Heart right ventricle (tissue), 16 donors: Measurements from ENCODE around the gene ZNF136. TPM values are rescaled to one million over a fixed set of nuclear protein-coding genes. Genes with fewer than 3 reads are reported as not detected.

Experiments
- ATAC-seq, 8 donors: fragments of 200-7000 bp; cut with Tn5 transposase; one replicate each; pipeline ENCODE4 v1.9.1; 2020; ENCODE audit warnings: mild to moderate bottlenecking in 8 of 8, moderate library complexity in 8 of 8, moderate number of reproducible peaks in 1 of 8
- DNase-seq, 2 donors: peaks; one replicate each; pipeline ENCODE4 v3.0.0-alpha.2; 2020
- H3K27ac ChIP-seq, 10 donors: fragments of 200-600 bp; sonication (generic) in 2 of 10; one replicate each; pipeline versions ENCODE4 v1.5.0 to v1.8.0; 2020 to 2022; ENCODE audit warnings: mild to moderate bottlenecking in 3 of 10
- H3K27me3 ChIP-seq, 7 donors: fragments of 200-600 bp; one replicate each; pipeline ENCODE4 v1.8.0; 2021 to 2022; ENCODE audit warnings: mild to moderate bottlenecking in 2 of 7
- H3K36me3 ChIP-seq, 9 donors: fragments of 200-600 bp; sonication (generic) in 1 of 9; one replicate each; pipeline versions ENCODE4 v1.5.0 to v1.8.0; 2020 to 2022; ENCODE audit warnings: mild to moderate bottlenecking in 2 of 9
- H3K4me1 ChIP-seq, 9 donors: fragments of 200-600 bp; sonication (generic) in 1 of 9; one replicate each; pipeline versions ENCODE4 v1.5.0 to v1.8.0; 2020 to 2022; ENCODE audit warnings: mild to moderate bottlenecking in 4 of 9
- H3K4me3 ChIP-seq, 10 donors: fragments of 200-600 bp; sonication (generic) in 2 of 10; one replicate each; pipeline versions ENCODE4 v1.5.0 to v1.8.0; 2020 to 2022; ENCODE audit warnings: mild to moderate bottlenecking in 7 of 10, moderate library complexity in 2 of 10
- H3K9me3 ChIP-seq, 11 donors: fragments of 200-600 bp in 10 of 11; sonication (generic) in 2 of 11; one replicate each; pipeline versions ENCODE4 v1.5.0 to v1.8.0; 2013 to 2022; ENCODE audit warnings: mild to moderate bottlenecking in 2 of 11, control low read depth in 1 of 11, moderate library complexity in 1 of 11
- WGBS, 2 donors: extraction: QIAGEN DNeasy Blood & Tissue Kit; methylation state at CpG; one replicate each; pipeline ENCODE4 v1.1.7; 2013; ENCODE audit warnings: inconsistent platforms in 1 of 2; 5-methylcytosine and 5-hydroxymethylcytosine counted together
- intact Hi-C, 10 donors: fragments of 100-400 bp; cut with DNase I; formaldehyde crosslinking; loops; one replicate each; pipeline versions ENCODE4 v1.11.1 to v1.14.2; 2022
- long read RNA-seq, 3 donors: library from polyadenylated mRNA; unstranded; transcript quantifications; one replicate each; pipeline ENCODE4 v2.0.0, GENCODE V29; 2020 to 2021
- polyA plus RNA-seq, 2 donors: library from polyadenylated mRNA; stranded (reverse); fragments of 200-250 nt; gene quantifications; one replicate each; pipeline ENCODE4 v1.2.3, GENCODE V29; 2013
- total RNA-seq, 10 donors: library from RNA; stranded (reverse); fragmentation: NEBNext Ultra II Directional in 3 of 10; extraction: Animal tissue kit (Norgen Biotek cat#: 25700) in 3 of 10; gene quantifications; one replicate each; pipeline versions ENCODE4 v1.2.1 to v1.2.4, GENCODE V29; 2021 to 2023
- TF ChIP-seq, protein P1 (sequence below), 9 donors: fragments of 200-600 bp; sonication (generic) in 2 of 9; IDR thresholded peaks; one replicate each; pipeline versions ENCODE4 v1.5.0 to v1.8.0; 2021 to 2022; ENCODE audit warnings: antibody characterized with exemption in 9 of 9, mild to moderate bottlenecking in 5 of 9, moderate library complexity in 1 of 9
- donor health status: Arrhythmogenic right ventricular cardiomyopathy.
- donor health status: ischemic (EF 13 %, LVEDD 7.1; RV severe dilation, severe dysfunction).
- donor health status: healthy with polysubstance abuse.
- donor health status: DM: no; HTN: yes; CAD: no.
- donor health status: DM: no; HTN: no; CAD: no.
- donor health status: ischemic (EF 25% LVEDD 6.9; RV normal size, moderate dysfunction).
- donor health status: ischemic (EF 25% LVEDD 5.7; RV mildly dilated, moderate dysfunction).
- donor health status: healthy.
- donor health status: DM: yes; HTN: yes; CAD: no.
- donor health status: Ischemic cardiomyopathy.
- donor health status: ischemic (EF 35%, LVEDD 5.7; RV mildly dilated, moderate dysfunction).
- donor health status: nonischemic (EF 11% LVEDD 7.7; RV severe dilation, severe dysfunction).
- donor health status: DM: yes; HTN: yes; CAD: no.
- donor health status: PGD.
- donor health status: ischemic (EF 29% LVEDD 5.4; RV normal size, mild dysfunction).
- donor health status: nonischemic (EF 23%, LVEDD 6.1; RV moderate dilation, normal function).

Gene ZNF136
- total RNA-seq (1 to 10 TPM; 3.3 to 7.1 (median 4.6) TPM), polyA plus RNA-seq (1 to 10 TPM; 2.0 to 4.8 TPM)
- long read RNA-seq, donor 1, transcript ZNF136-201 (4 exons, 3,643 nt): major isoform, 5 of 5 reads
- long read RNA-seq, donor 1, partial matches to known transcripts: 0 of 5 reads
- long read RNA-seq, donor 1, other reads (novel, unspliced or antisense): 0 of 5 reads
- long read RNA-seq, donor 2, transcript ZNF136-201 (4 exons, 3,643 nt): major isoform, 7 of 8 reads
- long read RNA-seq, donor 2, partial matches to known transcripts: 0 of 8 reads
- long read RNA-seq, donor 2, other reads (novel, unspliced or antisense): 1 of 8 reads
- long read RNA-seq, donor 3, transcript ZNF136-201 (4 exons, 3,643 nt): major isoform, 8 of 11 reads
- long read RNA-seq, donor 3, partial matches to known transcripts: 0 of 11 reads
- long read RNA-seq, donor 3, other reads (novel, unspliced or antisense): 2 of 11 reads

- WGBS, 2 donors: 0% methylated on average over 47 to 57 of the region's 57 CpGs
- no peaks in the 10 kb centered on the region for H3K27me3 ChIP-seq
- DNase-seq (peak; percentile 93 to 98), ATAC-seq (peak; percentile 97 to 99 (median 99))
- intact Hi-C loops: no loop called here
- no peaks in the 10 kb centered on the region for H3K9me3 ChIP-seq
- H3K36me3 ChIP-seq: peaks cover 0 to 20% (median 0%) of the 10 kb centered on the region in 9 donors
- H3K4me1 ChIP-seq: peaks cover 6 to 43% (median 41%) of the 10 kb centered on the region in 9 donors
- TF ChIP-seq, protein P1, sequence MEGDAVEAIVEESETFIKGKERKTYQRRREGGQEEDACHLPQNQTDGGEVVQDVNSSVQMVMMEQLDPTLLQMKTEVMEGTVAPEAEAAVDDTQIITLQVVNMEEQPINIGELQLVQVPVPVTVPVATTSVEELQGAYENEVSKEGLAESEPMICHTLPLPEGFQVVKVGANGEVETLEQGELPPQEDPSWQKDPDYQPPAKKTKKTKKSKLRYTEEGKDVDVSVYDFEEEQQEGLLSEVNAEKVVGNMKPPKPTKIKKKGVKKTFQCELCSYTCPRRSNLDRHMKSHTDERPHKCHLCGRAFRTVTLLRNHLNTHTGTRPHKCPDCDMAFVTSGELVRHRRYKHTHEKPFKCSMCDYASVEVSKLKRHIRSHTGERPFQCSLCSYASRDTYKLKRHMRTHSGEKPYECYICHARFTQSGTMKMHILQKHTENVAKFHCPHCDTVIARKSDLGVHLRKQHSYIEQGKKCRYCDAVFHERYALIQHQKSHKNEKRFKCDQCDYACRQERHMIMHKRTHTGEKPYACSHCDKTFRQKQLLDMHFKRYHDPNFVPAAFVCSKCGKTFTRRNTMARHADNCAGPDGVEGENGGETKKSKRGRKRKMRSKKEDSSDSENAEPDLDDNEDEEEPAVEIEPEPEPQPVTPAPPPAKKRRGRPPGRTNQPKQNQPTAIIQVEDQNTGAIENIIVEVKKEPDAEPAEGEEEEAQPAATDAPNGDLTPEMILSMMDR (IDR thresholded peaks at IDR 0.05): no peak
- peak within 1 kb of the TSS; percentile 88 to 98 (median 95) for H3K27ac ChIP-seq
- H3K4me3 ChIP-seq: peak within 1 kb of the TSS; percentile 76 to 98 (median 87)
Observed at GRCh38 chr19:12162882-12163806, at the start of gene ZNF136. TSS of gene ZNF136 (plus strand) at chr19:12163096. CDS start at chr19:12163204, 108 bp downstream.

GRCh38 chr19:12113121-12113520, 49.8 kb upstream of the ZNF136 start:
- no peak overlapping the region for H3K27ac ChIP-seq
- intact Hi-C loops: no loop called here
- WGBS, 2 donors: 92 to 94% methylated on average over 5 of the region's 5 CpGs
- TF ChIP-seq, protein P1 (IDR thresholded peaks at IDR 0.05): no peak
- DNase-seq (no peak), ATAC-seq (no peak)
- no peaks in the 10 kb centered on the region for H3K27me3 ChIP-seq
- no peak overlapping the region for H3K4me3 ChIP-seq
- H3K36me3 ChIP-seq: peaks cover 0 to 49% (median 26%) of the 10 kb centered on the region in 9 donors
- no peaks in the 10 kb centered on the region for H3K4me1 ChIP-seq
- H3K9me3 ChIP-seq: peaks cover 0 to 65% (median 0%) of the 10 kb centered on the region in 11 donors

DNA sequence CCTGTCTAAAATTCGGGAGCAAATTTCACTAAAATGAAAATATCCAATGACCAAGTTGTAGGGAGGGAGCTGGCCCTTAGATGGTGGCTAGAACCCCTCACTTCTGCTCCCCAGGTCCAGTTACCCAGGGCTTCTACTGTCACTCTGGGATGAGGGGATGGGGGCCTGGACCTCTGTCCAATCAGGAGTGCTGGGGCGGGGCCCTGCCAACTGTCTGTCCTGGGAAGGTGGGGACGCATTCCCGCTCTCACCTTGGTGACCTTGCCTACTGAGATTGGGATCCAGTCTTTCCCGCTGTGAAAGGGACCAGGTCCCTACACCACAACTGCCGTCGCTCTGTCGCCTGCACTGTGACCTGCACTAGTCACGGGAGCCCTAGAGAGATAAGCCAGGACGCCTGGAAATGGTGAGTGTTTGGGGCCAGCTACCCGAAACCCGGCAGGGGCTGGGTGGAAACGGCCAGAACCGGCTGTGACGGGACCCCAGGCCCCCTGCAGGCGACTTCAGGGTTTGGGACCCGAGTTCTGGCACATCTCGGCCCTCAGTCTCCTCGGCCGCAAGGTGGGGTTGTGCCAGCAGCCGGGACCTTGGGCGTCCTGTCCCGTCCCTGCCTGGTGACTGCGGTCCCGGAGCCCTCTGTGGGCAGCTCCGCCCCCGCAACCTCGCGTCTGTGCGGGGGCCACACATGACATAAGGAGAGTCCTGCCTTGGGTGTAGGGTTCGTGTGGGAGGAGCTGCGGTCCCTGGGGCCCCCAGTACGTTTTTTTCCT, 45.5 kb upstream of the ZNF136 start:
- intact Hi-C loops: no loop called here
- Histone ChIP-seq H3K27me3 (no peaks in the 10 kb centered on the region), H3K27ac (no peak overlapping the region), H3K4me3 (peak overlapping the region in 1 of 10 donors; percentile 16), H3K36me3 (peaks cover 0 to 16% (median 13%) of the 10 kb centered on the region in 9 donors), H3K9me3 (peaks cover 0 to 25% (median 0%) of the 10 kb centered on the region in 11 donors), H3K4me1 (no peaks in the 10 kb centered on the region)
- DNase-seq: no peak
- TF ChIP-seq, protein P1 (IDR thresholded peaks at IDR 0.05): no peak
- ATAC-seq: peak in 1 of 8 donors; percentile 53
- WGBS, 2 donors: 59 to 66% methylated on average over 33 of the region's 33 CpGs
